Endodermal cell (in vitro differentiated cells): ENCODE data around the gene ACOX3. TPM values are rescaled to one million over a fixed set of nuclear protein-coding genes. Genes with fewer than 3 reads are reported as not detected.

Source experiments
- DNase-seq: peaks from one replicate; pipeline ENCODE4 v3.0.0-alpha.2; 2017
- H3K27ac ChIP-seq: 2 replicates; pipeline ENCODE4 v1.5.1; 2013; ENCODE audit warnings: mild to moderate bottlenecking, low read depth, low read length, moderate library complexity
- H3K27me3 ChIP-seq: 2 replicates; pipeline ENCODE4 v1.6.1; 2013; ENCODE audit warnings: mild to moderate bottlenecking, low read length, moderate library complexity; ENCODE audit not compliant: insufficient read depth, control insufficient read depth, poor library complexity, severe bottlenecking
- H3K36me3 ChIP-seq: 2 replicates; pipeline ENCODE4 v1.7.0; 2013; ENCODE audit warnings: mild to moderate bottlenecking, low read length, moderate library complexity; ENCODE audit not compliant: control insufficient read depth, insufficient read depth
- H3K4me1 ChIP-seq: one replicate; pipeline ENCODE4 v1.7.0; 2013; ENCODE audit warnings: low read length; ENCODE audit not compliant: control insufficient read depth, insufficient read depth
- H3K4me3 ChIP-seq: 2 replicates; pipeline ENCODE4 v1.5.1; 2013; ENCODE audit warnings: mild to moderate bottlenecking, low read length, moderate library complexity
- H3K9ac ChIP-seq: 2 replicates; pipeline ENCODE4 v1.6.1; 2013; ENCODE audit warnings: mild to moderate bottlenecking, low read length, moderate library complexity; ENCODE audit not compliant: poor library complexity, severe bottlenecking; ENCODE audit errors: extremely low read depth
- H3K9me3 ChIP-seq: 2 replicates; pipeline ENCODE4 v1.6.1; 2013; ENCODE audit warnings: mild to moderate bottlenecking, low read length, moderate library complexity; ENCODE audit not compliant: control insufficient read depth
- H3K27ac Mint-ChIP-seq: 2 replicates; pipeline ENCODE4 v1.8.0; 2020; ENCODE audit warnings: mixed read lengths
- H3K27me3 Mint-ChIP-seq: 2 replicates; pipeline ENCODE4 v1.8.0; 2021; ENCODE audit warnings: mild to moderate bottlenecking, mixed read lengths; ENCODE audit not compliant: insufficient read depth
- H3K36me3 Mint-ChIP-seq: 2 replicates; pipeline ENCODE4 v1.8.0; 2020; ENCODE audit warnings: low read depth, mixed read lengths
- H3K4me1 Mint-ChIP-seq: 2 replicates; pipeline ENCODE4 v1.8.0; 2020; ENCODE audit warnings: mixed read lengths
- H3K4me3 Mint-ChIP-seq: 2 replicates; pipeline ENCODE4 v1.8.0; 2020; ENCODE audit warnings: mild to moderate bottlenecking, moderate library complexity, mixed read lengths
- H3K9me3 Mint-ChIP-seq: 2 replicates; pipeline ENCODE4 v1.8.0; 2020; ENCODE audit warnings: mild to moderate bottlenecking, mixed read lengths
- CTCF ChIP-seq: fragments of 200-600 bp; sonication (generic); conservative IDR thresholded peaks from 2 replicates; pipeline ENCODE4 v1.5.0; 2021; ENCODE audit warnings: antibody characterized with exemption, mild to moderate bottlenecking
- WGBS, 2 experiments: methylation state at CpG; one replicate each; pipeline versions ENCODE4 v1.1.5 to v1.1.7; 2013; ENCODE audit warnings: missing lambda C conversion rate in 2 of 2, mixed read lengths in 1 of 2; ENCODE audit not compliant: insufficient coverage in 1 of 2, insufficient read length in 1 of 2; 5-methylcytosine and 5-hydroxymethylcytosine counted together
- total RNA-seq, 2 donors: library from RNA; stranded (reverse); fragmentation: NEBNext Ultra II Directional in 1 of 2; extraction: Animal tissue kit (Norgen Biotek cat#: 25700) in 1 of 2; gene quantifications; 2 replicates in 1 of 2; 3 replicates in 1 of 2; pipeline ENCODE4 v1.2.1, GENCODE V29; 2021

Gene ACOX3
- total RNA-seq, 2 donors from 2014 or later: 55.1 to 146 TPM

- no peak for TF ChIP-seq CTCF
- no peak overlapping the region for H3K27ac Mint-ChIP-seq
Measured at GRCh38 chr4:8451440-8452182, 11.1 kb upstream of the ACOX3 start.

GRCh38 chr4:8446122-8446521 lies 5.6 kb upstream of the ACOX3 start:
- no peak for DNase-seq
- no peak for TF ChIP-seq CTCF
- Mint-ChIP-seq H3K27ac (no peak overlapping the region), H3K27me3 (no peaks in the 10 kb centered on the region), H3K9me3 (no peaks in the 10 kb centered on the region), H3K4me3 (no peak overlapping the region), H3K36me3 (peaks cover 25% of the 10 kb centered on the region), H3K4me1 (peaks cover 34% of the 10 kb centered on the region)
- H3K36me3 ChIP-seq: peaks cover 81% of the 10 kb centered on the region
- no peaks in the 10 kb centered on the region for H3K4me1 ChIP-seq
- 71 to 76% methylated on average over 1 to 3 of the region's 3 CpGs for WGBS, 2 experiments
- no peak overlapping the region for H3K4me3 ChIP-seq
- H3K9me3 ChIP-seq: no peaks in the 10 kb centered on the region
- H3K27me3 ChIP-seq: no peaks in the 10 kb centered on the region
- no peak overlapping the region for H3K9ac ChIP-seq
- H3K27ac ChIP-seq: no peak overlapping the region

More at GRCh38 chr4:8451440-8452182, 11.1 kb upstream of the ACOX3 start:
- H3K36me3 ChIP-seq: peaks cover 100% of the 10 kb centered on the region
- H3K4me3 Mint-ChIP-seq: no peak overlapping the region
- H3K9me3 Mint-ChIP-seq: no peaks in the 10 kb centered on the region
- peaks cover 58% of the 10 kb centered on the region for H3K36me3 Mint-ChIP-seq
- no peak overlapping the region for H3K27ac ChIP-seq
- 90 to 96% methylated on average over 10 to 11 of the region's 11 CpGs for WGBS, 2 experiments
- H3K9me3 ChIP-seq: no peaks in the 10 kb centered on the region
- H3K27me3 Mint-ChIP-seq: no peaks in the 10 kb centered on the region
- DNase-seq: no peak
- H3K4me3 ChIP-seq: no peak overlapping the region
- no peaks in the 10 kb centered on the region for H3K4me1 ChIP-seq
- no peaks in the 10 kb centered on the region for H3K27me3 ChIP-seq
- peaks cover 6% of the 10 kb centered on the region for H3K4me1 Mint-ChIP-seq
- H3K9ac ChIP-seq: no peak overlapping the region

DNA sequence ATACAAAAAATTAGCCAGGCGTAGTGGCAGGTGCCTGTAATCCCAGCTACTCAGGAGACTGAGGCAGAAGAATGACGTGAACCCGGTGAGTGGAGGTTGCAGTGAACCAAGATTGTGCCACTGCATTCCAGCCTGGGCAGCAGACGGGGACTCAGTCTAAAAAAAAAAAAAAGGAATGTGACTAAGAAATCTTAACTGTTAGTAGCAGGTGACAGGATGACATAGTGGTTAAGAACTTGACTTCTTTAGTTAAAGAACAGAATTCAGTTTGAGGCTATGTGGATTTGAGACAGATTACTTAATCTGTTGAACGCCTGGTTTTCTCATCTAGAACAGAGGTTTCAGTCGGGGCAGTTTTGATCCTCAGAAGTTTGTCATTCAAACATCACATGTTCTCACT lies 3.3 kb upstream of the ACOX3 start:
- Histone ChIP-seq H3K9me3 (peaks cover 12% of the 10 kb centered on the region), H3K27me3 (no peaks in the 10 kb centered on the region), H3K9ac (peak overlapping the region; percentile 74), H3K36me3 (peaks cover 64% of the 10 kb centered on the region), H3K4me3 (peak overlapping the region; percentile 92), H3K27ac (no peak overlapping the region), H3K4me1 (no peaks in the 10 kb centered on the region)
- Mint-ChIP-seq H3K4me3 (peak overlapping the region; percentile 84), H3K27me3 (no peaks in the 10 kb centered on the region), H3K36me3 (peaks cover 20% of the 10 kb centered on the region), H3K9me3 (peaks cover 18% of the 10 kb centered on the region), H3K4me1 (peaks cover 29% of the 10 kb centered on the region), H3K27ac (no peak overlapping the region)
- TF ChIP-seq CTCF: no peak
- no peak for DNase-seq
- 85 to 100% methylated on average over 4 to 6 of the region's 6 CpGs for WGBS, 2 experiments
